ENCODE data around the gene ZNF648.

DNA sequence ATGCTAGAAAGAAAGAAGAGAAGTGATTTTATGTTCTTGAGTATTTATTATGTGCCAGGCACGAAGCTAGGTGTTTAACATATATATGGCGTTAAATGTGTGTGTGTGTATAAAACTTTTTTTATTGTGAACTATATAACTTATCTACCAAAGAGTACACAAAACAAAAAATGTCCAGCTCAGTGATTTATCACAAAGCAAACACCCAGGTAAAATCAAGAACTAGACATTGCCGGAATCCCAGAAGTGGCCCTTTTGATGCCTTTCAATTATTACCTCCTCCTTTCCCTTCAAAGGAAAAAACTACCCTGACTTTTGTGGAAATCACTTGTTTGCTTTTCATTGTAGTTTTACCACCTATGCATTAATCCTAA is 40.5 kb upstream of the ZNF648 start:
- TF ChIP-seq POLR2A (IDR thresholded peaks at IDR 0.05): no peak
- TF ChIP-seq, protein P1, sequence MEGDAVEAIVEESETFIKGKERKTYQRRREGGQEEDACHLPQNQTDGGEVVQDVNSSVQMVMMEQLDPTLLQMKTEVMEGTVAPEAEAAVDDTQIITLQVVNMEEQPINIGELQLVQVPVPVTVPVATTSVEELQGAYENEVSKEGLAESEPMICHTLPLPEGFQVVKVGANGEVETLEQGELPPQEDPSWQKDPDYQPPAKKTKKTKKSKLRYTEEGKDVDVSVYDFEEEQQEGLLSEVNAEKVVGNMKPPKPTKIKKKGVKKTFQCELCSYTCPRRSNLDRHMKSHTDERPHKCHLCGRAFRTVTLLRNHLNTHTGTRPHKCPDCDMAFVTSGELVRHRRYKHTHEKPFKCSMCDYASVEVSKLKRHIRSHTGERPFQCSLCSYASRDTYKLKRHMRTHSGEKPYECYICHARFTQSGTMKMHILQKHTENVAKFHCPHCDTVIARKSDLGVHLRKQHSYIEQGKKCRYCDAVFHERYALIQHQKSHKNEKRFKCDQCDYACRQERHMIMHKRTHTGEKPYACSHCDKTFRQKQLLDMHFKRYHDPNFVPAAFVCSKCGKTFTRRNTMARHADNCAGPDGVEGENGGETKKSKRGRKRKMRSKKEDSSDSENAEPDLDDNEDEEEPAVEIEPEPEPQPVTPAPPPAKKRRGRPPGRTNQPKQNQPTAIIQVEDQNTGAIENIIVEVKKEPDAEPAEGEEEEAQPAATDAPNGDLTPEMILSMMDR (IDR thresholded peaks at IDR 0.05): no peak
